AG08396 (cell line): ENCODE measurements around the gene NR3C2.
"Not testable (repeated sequence)": the region's sequence is repeated elsewhere in the genome, so short reads cannot be mapped to it uniquely, and the experiment has no call there.

ENCODE experiments used
- DNase-seq: peaks from one replicate; pipeline ENCODE4 v3.0.0; 2012; ENCODE audit warnings: low spot score, mixed read lengths

The NR3C2 gene

DNA sequence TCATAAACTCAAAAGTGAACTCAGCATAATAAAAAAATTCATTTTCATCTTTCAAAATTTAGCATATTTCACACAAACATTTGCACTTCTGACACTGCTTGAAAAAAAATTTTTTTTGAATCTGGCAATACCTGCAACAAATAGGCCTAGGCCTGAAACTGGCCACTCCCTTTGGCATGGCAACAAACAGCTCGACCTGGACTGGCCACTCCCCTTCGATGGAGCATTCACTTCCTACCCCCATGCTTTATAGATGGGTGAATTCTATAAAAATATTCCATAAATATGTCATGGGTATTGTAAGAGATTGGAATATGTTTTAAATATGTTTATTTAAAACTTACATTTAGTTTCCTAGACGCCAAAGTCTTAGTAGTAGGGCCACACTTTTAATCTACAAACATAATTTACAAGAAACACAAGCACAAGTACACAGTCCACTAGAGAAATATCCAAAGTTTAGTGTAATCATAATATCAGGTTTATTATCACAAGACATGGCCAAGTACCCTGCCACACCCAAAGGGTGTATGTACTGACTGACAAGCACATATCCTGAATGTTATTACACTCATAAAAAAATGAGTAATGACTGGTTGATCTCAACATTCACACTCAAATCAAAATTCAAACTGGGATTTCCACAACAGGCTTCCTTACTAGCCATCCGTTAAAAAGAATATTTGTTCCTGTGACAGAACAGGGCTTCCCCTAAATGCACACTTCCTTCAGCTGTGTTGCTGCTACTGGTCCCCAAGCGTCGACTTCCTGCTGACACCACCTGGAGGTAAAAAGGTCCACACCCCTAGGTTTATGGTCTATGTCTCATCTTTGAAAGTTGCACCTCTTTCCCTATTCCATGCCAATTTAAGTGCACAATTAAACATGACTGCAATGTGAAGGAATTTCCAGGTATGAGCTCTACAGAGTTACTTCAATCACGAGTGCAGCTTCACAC is 271.5 kb downstream of the NR3C2 start:
- DNase-seq: no peak

DNA sequence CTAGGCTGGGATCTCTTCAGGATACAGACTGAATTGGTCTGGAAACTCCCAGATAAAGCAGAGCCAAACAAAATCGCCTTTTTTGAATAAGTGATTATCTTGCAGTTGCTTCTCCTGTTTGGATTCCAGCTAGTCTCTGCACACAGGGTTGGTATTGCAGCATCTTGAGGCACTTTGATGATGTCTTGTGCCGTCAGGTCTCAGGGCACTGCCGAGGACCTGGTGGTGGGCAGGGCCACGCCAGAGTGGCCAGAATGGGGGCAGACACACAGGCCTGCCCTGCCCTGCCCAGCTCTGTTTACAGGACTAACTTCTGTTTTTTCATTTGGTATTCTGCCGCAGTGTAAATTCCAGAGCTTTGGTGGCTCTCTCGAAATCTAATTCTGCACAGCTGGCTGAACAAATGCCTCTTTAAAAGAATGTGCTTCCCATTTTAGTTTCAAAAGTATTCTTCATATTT is 276.1 kb downstream of the NR3C2 start:
- peak; percentile 20 for DNase-seq

DNA sequence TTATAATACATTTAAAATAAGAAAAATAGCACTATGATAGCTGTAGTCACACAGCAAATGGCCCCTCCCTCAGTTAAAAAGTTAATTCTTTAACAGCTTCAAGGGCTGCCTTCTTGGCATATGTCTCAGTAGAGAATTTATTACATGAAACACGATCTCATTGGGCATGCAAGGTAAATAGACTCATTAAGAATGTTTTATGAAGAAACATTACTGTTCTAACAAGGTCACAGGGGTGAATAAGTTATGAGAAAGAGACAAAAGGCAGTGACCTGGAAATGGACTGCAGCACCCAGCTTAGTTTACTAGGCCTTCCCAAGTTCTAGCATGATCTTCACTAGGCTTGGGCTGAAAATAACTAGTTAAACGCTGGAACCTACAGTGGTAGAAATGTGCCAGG is 277.7 kb downstream of the NR3C2 start:
- no peak for DNase-seq

DNA sequence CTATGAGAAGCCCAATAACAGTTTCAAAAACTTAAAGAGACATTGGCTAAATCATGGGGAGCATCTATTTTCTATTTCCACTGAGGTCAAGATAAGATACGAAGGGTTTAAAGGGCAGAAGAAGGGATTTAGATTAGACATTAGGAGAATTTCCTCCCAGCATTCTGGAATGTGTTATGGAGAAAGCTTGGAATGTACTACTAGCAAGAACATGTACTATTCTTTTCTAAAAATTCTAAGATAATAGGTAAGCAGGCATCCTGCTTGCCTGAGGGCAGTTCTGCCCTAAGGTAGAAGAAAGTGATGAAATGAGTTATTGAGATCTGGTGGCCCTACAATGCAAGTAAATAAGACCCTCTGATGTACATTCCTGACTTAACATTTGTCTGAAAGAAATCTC is 279.2 kb downstream of the NR3C2 start:
- DNase-seq: no peak

DNA sequence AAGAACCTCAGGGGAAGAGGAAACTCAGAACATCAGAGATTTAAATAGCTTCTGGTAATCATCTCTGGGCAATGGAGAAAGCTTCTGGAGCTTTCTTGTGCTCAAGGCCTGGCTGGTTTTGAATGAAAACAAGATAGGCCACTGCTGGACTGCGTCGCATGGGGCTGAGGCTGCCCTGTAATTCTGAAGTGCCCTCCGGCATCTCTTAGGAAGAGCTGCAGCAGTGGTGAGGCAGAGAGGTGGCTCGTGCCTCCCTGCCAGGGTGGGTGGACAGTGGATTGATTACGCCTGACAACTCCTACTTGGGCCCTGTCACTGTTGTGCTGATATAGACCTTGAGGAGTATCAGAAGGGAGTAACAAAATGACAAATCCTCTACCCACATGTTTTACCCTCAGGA is 279.7 kb downstream of the NR3C2 start:
- DNase-seq: no peak

DNA sequence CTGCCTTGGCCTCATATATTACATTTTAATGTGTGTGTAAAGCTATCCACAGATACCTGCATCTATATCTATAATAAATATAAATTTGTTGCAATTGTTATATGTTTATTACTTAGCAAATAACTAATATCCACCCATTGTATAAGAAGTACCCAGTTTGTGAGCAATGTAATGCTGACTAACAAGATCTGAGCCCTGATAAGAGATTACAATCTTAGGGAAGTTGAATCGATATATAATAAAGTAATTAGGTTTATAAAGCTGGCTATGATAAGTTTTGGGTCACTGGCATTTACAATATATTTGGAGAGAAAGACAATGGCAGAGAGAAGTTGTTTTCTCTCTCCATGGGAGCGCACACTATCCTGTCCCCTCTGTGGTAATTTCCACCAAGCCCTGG is 280.6 kb downstream of the NR3C2 start:
- no peak for DNase-seq

DNA sequence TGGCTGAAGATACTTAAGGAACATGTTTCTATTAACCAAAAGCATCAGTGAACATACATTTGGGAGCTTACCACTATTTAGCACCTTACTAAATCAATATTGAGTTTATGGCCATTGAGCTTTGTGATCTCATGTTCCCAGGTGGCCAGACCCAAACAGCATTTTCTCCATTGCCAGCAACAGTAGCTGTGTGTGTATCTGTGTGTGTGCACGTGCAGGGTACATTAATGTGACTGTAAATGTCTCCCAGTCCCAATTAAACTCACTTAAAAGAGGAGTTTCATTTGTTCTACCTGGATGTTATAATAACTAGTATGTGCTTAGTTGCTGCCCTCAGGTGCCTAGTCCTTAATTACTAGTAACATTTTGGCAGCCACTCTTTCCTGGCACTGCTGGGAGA is 282.4 kb downstream of the NR3C2 start:
- no peak for DNase-seq

DNA sequence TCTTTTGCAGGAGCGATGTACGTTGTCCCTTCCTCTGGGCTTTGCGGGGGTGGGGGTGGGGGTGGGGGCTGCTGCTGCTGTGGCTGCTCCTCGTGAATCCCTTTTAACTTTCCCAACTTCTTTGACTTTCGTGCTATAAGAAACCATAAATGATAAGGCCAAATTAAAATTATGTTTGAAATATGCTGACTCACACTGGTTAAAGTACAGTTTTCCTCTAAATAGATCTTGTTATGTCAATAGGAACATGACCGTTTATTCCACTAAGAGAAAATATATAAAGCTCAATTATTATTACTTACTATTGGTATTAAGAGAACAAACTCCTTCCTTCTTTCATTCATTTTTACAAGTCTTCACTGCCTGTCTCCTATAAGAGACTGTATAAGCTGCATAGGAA is 287.4 kb downstream of the NR3C2 start:
- DNase-seq: no peak

DNA sequence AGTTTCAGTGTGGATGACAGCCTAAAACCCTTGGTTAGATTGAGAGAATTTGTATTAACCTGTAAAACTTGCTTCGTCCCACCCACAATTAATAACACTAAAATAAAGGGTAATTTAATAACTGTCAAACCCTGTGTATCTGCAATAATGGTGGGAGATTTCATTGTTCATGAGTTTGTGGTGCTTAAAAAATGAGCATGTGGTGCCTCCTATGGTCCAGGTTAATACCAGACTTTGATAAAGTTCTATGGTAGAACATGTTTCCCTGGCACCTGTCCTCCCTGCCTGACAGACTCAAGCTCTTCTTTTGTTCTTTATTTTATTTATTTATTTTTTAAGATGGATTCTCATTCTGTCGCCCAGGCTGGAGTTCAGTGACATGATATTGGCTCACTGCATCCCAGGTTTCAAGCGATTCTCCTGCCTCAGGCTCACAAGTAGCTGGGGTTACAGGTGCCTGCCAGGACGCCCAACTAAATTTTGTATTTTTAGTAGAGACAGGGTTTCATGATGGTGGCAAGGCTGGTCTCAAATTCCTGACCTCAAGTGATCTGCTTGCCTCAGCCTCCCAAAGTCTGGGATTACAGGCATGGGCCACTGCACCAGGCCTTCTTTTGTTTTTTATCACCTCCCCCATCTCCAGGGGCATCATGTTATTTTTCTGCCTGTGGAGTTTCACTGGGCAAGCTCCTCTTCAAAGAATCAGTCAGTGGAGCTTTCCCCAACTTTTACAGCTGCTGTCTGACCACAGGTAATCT is 289.2 kb downstream of the NR3C2 start:
- DNase-seq: no peak

DNA sequence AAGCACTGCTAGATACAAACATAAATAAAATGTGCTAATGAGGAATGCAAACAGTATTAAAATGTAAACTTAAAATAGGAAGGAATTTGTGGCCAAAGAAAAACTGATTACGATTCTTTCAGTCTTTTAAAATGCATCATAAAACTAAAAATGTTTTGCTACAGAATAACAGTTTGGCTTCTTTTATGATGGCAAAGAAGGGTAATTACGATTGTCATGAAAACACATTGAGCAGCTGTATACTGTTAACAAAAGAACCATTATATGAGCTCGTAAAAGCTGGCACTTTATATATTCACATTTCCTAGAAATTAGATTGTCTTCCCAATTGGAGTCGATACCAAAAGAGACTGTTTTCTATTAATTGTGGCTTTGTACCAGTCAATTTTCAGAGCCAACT is 290.4 kb downstream of the NR3C2 start:
- no peak for DNase-seq

DNA sequence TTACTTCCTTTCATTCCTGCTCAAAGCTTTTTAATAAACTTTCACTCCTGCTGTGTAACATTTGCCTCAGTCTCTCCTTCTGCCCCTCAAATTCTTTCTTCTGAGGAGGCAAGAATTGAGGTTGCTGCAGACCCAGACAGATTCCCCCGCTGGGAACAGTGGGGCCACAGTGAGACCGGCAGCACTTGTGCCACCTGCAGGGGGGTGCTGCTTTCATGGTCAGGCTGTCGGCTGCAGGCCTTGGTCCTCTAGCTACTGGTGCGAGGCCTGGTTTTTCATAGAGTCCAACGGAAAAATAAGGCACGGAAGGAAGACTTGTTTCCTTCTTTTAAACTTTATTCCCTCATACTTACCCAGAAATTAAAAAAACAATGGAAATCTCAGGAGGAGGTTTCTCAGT is 296.7 kb downstream of the NR3C2 start:
- DNase-seq: no peak

DNA sequence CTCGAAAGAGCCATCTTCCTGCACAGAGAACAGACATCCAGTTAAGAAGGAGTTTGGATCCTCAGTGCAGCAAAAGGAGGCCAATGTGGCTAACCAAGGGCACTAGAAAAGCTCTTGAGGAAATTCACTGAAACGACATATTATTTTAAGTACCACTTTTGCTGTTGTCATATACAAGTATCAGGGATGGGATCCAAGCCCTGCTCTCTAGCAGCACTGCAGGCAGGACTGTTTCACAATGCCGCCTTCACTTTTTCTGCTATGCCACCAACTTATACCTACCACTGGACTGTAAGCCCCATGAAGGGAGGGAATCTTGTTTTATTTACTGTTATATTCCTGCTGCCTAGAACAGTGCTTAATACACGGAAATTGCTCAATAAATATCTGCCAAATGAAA is 299.0 kb downstream of the NR3C2 start:
- no peak for DNase-seq

DNA sequence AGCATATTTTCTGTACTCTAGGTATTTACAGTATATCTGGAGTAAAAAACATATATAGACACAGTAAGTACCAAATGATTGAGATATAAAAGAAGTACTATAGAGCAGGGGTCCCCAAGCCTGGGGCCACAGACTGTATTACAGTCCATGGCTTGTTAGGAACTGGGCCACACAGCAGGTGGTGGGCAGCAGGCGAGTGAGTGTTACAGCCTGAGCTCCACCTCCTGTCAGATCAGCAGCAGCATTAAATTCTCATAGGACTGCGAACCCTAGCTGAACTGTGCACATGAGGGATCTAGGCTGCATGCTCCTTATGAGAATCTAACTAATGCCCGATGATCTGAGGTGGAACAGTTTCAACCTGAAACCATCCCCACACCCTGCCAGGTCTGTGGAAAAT is 300.7 kb downstream of the NR3C2 start:
- DNase-seq: no peak

DNA sequence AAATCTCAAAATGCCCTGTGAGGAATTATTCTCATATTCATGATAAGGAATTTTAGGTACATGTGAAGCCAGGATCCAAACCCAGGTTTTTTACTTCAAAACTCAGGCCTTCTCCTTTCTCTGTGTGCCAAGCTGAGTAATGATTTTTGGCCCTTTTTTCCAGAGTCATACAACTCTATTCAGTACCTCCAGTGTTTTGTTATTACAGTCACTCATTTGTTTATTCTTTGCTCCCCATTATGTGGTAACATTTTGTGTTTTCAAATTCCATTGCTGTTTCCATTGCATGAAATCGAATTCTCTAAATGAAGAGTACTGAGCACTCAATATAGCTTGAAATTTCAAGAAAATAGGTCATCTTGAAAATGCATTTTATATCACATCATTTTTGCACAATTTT is 315.4 kb downstream of the NR3C2 start:
- DNase-seq: peak; percentile 13

DNA sequence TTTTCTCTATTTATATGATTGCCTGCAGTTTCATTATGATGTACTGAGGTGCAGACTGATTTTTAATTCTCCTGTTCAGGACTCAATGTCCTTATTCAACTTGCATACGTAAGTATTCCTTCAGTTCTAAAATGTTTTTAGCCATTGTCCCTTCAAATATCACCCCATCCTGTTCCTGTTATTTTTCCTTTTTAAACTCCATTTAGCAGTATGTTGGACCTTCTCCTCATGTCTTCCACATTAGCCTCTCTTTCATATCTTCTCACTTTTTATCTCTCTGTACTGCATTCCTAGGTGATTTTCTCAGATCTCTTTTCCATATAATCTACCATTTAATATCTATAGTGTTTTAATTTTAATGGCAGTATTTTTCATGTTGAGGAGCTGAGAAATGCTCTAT is 317.7 kb downstream of the NR3C2 start:
- no peak for DNase-seq

DNA sequence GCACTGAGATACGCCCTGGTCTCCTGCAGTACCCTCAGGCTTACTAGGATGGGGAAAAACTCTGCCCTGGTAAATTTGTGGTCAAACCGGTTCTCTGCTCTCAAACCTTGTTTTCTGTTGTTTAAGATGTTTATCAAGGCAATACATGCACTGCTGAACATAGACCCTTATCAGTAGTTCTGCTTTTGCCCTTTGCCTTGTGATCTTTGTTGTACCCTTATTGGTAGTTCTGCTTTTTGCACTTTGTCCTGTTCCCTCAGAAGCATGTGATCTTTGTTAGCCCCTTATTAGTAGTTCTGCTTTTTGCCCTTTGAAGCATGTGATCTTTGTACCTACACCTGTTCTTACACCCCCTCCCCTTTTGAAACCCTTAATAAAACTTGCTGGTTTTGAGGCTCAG is 319.1 kb downstream of the NR3C2 start:
- DNase-seq: not testable (repeated sequence)

DNA sequence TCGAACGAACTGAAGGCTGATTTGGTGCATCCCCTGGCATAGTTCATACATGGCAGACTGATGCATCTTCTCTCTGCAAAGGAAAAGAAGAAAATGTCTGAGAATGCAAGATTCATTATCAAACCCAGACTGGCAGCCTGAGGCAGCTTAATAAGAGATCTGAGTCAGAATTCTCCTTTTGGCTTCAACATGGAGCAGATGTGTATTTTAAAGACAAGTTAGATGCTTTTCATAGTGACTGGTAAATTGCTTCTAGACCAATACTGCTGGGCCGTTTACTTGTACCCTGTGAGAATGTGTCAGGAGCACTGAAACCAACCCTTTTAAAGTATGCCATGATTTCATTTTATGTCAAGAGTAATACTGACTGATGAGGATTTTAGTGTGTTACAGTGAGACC is 322.0 kb downstream of the NR3C2 start:
- DNase-seq: no peak

DNA sequence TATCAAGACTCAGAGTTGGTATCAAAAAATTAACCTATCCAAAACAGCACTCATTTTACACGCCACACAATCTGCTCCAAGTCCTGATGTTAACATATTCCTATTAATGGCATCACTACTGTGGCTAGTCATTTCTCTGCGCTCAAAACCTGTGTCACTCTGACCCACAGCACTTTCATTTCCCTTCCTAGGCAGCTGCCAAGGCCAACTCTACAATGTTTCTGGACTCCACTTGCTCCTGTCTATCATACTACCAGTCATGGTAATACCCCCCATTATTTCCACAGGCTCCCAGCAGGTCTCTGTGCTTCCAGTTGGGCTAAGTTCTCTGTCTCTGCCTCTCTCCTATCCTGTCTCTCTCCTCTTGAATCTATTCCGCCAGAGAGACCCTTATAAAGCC is 323.6 kb downstream of the NR3C2 start:
- DNase-seq: no peak

DNA sequence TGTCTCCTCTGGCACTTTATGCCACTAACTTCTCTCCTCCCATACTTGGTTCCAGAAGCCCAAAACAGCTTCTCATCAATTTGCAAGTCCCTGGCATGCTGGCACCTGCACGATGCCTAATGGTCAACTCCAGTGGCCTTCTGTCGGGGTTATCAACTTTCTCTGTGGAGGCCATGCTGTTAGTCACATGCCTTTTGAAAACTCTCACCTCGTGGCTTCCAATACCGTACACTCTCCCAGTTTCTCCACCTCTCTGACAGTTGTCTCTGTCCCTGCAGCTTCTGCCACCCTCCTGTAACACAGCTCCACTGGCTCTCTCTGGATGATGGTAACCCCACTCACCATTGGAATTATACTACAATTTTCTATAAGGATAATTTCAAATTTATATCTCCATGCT is 324.0 kb downstream of the NR3C2 start:
- DNase-seq: no peak

DNA sequence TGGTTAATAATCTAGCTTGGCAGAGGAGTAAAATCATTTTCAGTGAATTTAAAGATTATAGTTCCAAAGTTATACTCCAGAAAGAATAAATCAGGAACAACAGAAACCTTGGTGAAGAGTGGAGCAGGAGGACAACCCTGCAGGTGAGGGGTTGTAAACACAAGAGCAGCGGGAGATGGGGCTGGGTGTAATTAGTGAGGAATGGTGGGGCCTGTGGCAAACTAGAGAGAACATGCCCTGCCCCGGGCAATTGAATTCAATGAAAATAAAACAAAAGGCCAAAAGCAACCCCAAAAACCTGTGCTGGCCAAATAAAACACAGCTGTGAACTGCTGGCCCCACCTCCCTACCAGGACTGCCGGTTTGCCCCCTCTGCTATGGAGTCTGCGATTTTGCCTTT is 325.2 kb downstream of the NR3C2 start:
- no peak for DNase-seq

DNA sequence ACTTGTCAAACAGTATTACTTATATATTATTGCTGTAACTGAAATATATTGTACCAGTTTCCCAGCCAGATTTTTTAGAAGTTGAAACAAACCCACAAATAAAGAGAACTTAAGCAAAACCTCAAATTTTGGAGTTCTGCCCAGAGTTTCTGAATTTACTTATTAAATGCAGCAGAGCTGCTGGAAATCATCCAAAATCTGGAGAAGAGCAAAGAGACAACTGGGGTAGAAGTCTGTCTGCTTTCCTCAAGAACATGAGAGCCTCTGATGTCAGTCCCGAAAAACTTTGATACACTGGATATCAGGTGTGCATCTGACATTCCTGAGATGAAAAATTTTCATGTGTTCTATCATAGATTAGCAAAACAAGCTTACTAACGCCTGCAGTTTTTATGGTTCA is 325.9 kb downstream of the NR3C2 start:
- DNase-seq: no peak

DNA sequence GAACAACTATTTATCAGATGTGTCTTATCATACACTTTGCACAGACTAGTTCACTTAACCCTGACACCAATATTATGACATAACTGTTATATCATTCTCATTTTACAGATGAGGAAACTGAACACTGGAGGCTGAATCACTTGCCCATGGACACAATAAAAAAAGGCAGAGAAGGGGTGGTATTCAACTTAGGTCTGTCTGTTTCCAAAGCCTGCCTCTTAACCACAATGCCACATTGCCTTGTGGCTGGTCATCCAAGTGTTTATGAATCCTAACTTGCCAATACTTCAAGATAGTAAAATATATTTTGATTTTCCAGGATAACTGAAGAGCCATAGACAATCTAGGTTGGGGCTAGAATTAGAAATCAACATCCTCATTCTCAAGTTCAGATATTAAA is 327.8 kb downstream of the NR3C2 start:
- DNase-seq: no peak

DNA sequence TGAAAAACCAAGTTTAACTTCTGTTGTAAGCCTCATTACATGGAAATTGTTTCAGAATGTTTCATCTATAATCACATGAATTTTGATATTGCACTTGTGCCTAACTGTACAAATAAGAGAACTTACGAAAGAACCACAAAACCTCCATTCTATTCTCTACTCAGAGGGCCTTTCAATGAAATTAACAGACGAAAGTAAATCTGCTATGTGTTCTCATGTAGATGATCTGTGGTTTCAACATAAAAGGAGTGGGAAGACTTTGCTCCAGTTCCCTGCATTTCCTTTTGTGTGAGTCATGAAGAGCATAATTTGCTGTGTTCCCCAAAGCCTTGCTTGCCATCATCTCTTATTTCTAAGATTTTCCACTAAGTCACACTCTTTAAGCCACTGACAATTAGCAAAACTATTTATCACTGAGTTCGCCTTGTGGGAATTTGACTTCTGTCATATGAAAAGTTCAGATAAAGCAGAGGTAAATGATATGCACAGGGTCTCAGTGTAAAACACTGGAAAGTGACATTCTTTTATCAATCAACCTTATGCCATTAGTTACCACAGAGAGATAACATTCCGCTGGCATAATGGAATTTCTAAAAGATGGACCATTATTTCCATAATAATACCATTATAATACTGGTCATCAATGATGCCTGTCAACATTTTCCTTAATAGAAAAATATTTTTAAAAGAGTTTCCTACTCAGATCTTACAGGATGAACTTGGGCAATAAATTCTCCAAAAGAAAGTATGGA is 329.8 kb downstream of the NR3C2 start:
- no peak for DNase-seq
